Adrenal gland (tissue), 5 donors: ENCODE data around the gene FIP1L1.

Experiments
- POLR2A ChIP-seq, 2 donors: fragments of 450-650 bp; IDR thresholded peaks; one replicate each; pipeline ENCODE4 v1.6.1; 2017; ENCODE audit warnings: antibody characterized with exemption in 2 of 2, mild to moderate bottlenecking in 2 of 2, moderate library complexity in 1 of 2
- TF ChIP-seq, protein P1 (sequence below), 6 experiments: fragments of 450-650 bp in 4 of 6; fragments of 200-600 bp in 2 of 6; sonication (generic) in 1 of 6; IDR thresholded peaks; 1 replicate in 5 of 6; 2 replicates in 1 of 6; pipeline versions ENCODE4 v1.5.1 to v1.8.0; 2016 to 2021; ENCODE audit warnings: antibody characterized with exemption in 6 of 6, mild to moderate bottlenecking in 2 of 6, moderate library complexity in 1 of 6
- donor health status: DM: no; HTN: no; CAD: no.

- TF ChIP-seq POLR2A (IDR thresholded peaks at IDR 0.05): no peak
- TF ChIP-seq, protein P1, sequence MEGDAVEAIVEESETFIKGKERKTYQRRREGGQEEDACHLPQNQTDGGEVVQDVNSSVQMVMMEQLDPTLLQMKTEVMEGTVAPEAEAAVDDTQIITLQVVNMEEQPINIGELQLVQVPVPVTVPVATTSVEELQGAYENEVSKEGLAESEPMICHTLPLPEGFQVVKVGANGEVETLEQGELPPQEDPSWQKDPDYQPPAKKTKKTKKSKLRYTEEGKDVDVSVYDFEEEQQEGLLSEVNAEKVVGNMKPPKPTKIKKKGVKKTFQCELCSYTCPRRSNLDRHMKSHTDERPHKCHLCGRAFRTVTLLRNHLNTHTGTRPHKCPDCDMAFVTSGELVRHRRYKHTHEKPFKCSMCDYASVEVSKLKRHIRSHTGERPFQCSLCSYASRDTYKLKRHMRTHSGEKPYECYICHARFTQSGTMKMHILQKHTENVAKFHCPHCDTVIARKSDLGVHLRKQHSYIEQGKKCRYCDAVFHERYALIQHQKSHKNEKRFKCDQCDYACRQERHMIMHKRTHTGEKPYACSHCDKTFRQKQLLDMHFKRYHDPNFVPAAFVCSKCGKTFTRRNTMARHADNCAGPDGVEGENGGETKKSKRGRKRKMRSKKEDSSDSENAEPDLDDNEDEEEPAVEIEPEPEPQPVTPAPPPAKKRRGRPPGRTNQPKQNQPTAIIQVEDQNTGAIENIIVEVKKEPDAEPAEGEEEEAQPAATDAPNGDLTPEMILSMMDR (IDR thresholded peaks at IDR 0.05): no peak
Measured at GRCh38 chr4:53483250-53483649, 105.8 kb downstream of the FIP1L1 start.
